Stimulated activated CD4-positive, alpha-beta T cell treated with anti-CD3 and anti-CD28 coated beads, Interleukin-1b, Interleukin-23, amount 100 ng/mL, for 1 hour (primary cell): Measurements from ENCODE around the gene INTS11.
A peak's percentile ranks its signal among the peaks of the same experiment; 100 is the strongest.

ENCODE experiments used
- DNase-seq, 2 donors: peaks; one replicate each; pipeline ENCODE4 v3.0.0-alpha.2; 2020; ENCODE audit warnings: low read depth in 2 of 2

INTS11 gene

GRCh38 chr1:1299686-1300351 is 24.6 kb downstream of the INTS11 start:
- DNase-seq: no peak

- DNase-seq: no peak
These were observed 25.4 kb downstream of the INTS11 start for GRCh38 chr1:1298861-1299685.

- DNase-seq: no peak
These were observed 26.5 kb downstream of the INTS11 start for GRCh38 chr1:1297802-1298424.

- DNase-seq: no peak
These were observed 28.1 kb downstream of the INTS11 start for GRCh38 chr1:1296070-1297061.

GRCh38 chr1:1295154-1295923 is 29.1 kb downstream of the INTS11 start:
- DNase-seq: no peak

GRCh38 chr1:1294250-1294890 is 30.1 kb downstream of the INTS11 start:
- DNase-seq: no peak

GRCh38 chr1:1293263-1294249 is 30.9 kb downstream of the INTS11 start:
- DNase-seq: no peak

- no peak for DNase-seq
These were observed 31.6 kb downstream of the INTS11 start for GRCh38 chr1:1292851-1293250.

GRCh38 chr1:1292442-1292779 is 32.0 kb downstream of the INTS11 start:
- no peak for DNase-seq

- peak in 1 of 2 donors; percentile 34 for DNase-seq
These were observed 32.7 kb downstream of the INTS11 start for GRCh38 chr1:1291548-1292441.

GRCh38 chr1:1291023-1291528 is 33.4 kb downstream of the INTS11 start:
- no peak for DNase-seq

GRCh38 chr1:1290238-1290731 is 34.2 kb downstream of the INTS11 start:
- DNase-seq: peak; percentile 36 to 58

GRCh38 chr1:1287288-1288110 is 37.0 kb downstream of the INTS11 start:
- DNase-seq: no peak

GRCh38 chr1:1286313-1287261 is 37.9 kb downstream of the INTS11 start:
- DNase-seq: no peak

- no peak for DNase-seq
These were observed 38.7 kb downstream of the INTS11 start for GRCh38 chr1:1285611-1286311.
